K562 (cell line): Measurements from ENCODE around the gene SCNN1A.

Experiments used
- GMEB1 ChIP-seq: fragments of 250-450 bp; sonication (Bioruptor Pico); IDR thresholded peaks from 2 replicates; pipeline ENCODE4 v1.4.0; 2020; ENCODE audit warnings: mild to moderate bottlenecking
- HNRNPK ChIP-seq: fragments of 200-400 bp; formaldehyde crosslinking; IDR thresholded peaks from one replicate; pipeline ENCODE4 v1.6.1; 2018; ENCODE audit warnings: mild to moderate bottlenecking, low read depth, low read length; ENCODE audit not compliant: poor library complexity, severe bottlenecking
- MAFK ChIP-seq: IDR thresholded peaks from 2 replicates; pipeline ENCODE4 v1.6.1; 2011; ENCODE audit warnings: low read length, improper control_type of control experiment
- REST ChIP-seq, 2 experiments: fragments of 450-650 bp; formaldehyde crosslinking in 1 of 2; IDR thresholded peaks; 2 replicates each; pipeline versions ENCODE4 v1.4.0 to v1.6.1; 2014 to 2020; ENCODE audit warnings: mild to moderate bottlenecking in 2 of 2, borderline replicate concordance in 1 of 2, low read depth in 1 of 2

GRCh38 chr12:6376870-6377666, 1.7 kb upstream of the SCNN1A start:
- TF ChIP-seq REST (IDR thresholded peaks at IDR 0.05; ENCODE audit: borderline replicate concordance) (no peak), REST (CRISPR knock-in tag; IDR thresholded peaks at IDR 0.05; ENCODE audit: low read depth) (no peak), MAFK (no peak), GMEB1 (CRISPR knock-in tag) (no peak), HNRNPK (no peak)
